Right hindlimb (tissue), 1 donor: ENCODE data around the gene BNIP5.
"Not testable (repeated sequence)": the region's sequence is repeated elsewhere in the genome, so short reads cannot be mapped to it uniquely, and the experiment has no call there.

ENCODE experiments used
- DNase-seq: peaks from one replicate; pipeline ENCODE4 v3.0.0-alpha.2; 2018

BNIP5 gene

DNA sequence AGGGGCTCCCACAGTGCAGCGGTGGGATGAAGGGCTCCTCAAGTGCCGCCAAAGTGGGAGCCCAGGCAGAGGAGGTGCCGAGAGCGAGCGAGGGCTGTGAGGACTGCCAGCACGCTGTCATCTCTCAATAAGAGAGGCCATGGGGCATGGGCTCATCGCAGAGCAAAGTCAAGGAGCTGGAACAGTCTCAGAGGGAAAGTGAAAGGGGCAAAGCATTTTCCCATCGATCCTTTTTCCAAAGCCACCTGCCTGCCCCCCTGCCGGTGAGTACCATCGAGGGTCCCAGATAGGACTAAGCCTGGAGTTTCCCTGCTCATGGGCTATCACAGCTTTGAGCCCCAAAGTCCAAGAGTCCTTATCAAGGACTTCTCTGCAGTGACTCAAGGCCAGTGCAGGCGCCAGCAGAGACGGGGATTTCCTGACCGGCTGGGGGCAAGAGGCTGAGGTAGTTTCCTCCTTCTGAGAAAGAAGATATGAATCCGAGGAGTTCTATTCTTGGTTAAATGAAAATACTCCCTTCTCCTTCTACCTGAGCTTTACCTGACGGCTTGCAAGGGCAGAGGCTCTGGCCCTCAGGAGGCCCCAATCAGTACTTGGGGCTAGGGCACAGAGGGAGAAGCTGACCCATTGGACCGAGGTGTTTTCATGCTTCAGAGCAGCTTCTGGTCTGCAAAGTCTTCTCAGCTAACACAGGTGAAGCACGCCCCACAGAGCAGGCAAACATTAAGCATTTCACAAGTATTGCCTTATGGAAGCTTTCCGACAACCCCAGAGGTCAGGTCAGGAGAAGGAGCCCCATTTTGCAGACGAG is 28.2 kb upstream of the BNIP5 start:
- no peak for DNase-seq

DNA sequence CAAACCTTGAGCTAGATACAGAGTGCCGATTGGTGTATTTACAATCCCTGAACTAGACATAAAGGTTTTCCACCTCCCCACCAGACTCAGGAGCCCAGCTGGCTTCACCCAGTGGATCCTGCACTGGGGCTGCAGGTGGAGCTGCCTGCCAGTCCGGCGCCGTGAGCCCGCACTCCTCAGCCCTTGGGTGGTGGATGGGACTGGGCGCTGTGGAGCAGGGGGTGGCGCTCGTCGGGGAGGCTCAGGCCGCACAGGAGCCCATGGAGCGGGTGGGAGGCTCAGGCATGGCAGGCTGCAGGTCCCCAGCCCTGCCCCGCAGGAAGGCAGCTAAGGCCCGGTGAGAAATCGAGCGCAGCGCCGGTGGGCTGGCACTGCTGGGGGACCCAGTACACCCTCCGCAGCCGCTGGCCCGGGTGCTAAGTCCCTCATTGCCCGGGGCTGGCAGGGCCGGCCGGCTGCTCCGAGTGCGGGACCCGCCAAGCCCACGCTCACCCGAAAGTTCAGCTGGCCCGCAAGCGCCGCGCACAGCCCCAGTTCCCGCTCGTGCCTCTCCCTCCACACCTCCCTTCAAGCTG is 27.5 kb upstream of the BNIP5 start:
- not testable (repeated sequence) for DNase-seq

DNA sequence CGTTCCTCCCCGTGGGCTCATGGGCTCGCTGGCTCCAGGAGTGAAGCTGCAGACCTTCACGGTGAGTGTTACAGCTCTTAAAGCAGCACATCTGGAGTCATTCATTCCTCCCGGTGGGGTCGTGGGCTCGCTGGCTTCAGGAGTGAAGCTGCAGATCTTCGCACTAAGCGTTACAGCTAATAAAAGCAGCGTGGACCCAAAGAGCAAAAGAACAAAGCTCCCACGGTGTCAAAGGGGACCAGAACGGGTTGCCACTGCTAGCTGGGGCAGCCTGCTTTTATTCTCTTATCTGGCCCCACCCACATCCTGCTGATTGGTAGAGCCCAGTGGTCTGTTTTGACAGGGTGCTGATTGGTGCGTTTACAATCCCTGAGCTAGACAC is 26.7 kb upstream of the BNIP5 start:
- not testable (repeated sequence) for DNase-seq

DNA sequence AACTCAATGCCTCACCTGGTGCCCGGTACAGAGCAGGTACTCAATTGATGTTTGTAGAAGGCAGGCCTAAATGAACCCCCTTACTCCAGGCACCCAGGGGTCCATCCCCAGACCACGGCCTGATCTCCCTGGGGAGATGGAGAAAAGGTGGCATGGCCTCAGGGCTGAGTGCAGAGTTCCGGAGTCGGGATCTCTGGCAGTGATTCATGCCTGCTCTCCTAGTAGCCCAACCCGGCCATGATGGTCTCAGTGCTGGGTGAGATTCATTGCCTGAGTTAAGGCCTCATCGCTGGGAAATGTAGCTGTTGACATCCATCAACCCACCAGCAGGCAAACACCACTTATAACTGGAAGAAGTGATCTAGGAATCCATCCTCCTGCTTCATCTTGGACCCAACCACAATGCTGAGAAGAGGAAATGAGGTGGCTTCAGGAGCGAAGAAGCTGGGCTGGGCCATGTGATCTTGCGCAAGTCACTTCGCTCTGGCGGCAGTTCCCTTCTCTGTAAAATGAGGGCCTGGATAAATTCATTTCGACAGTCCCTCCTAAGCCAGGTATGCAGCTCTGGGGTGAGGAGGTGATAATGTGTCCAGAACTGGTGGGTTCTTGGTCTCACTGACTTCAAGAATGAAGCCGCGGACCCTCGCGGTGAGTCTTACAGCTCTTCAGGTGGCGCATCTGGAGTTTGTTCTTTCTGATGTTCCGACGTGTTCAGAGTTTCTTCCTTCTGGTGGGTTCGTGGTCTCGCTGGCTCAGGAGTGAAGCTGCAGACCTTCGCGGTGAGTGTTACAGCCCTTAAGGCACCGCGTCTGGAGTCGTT is 26.1 kb upstream of the BNIP5 start:
- DNase-seq: no peak

DNA sequence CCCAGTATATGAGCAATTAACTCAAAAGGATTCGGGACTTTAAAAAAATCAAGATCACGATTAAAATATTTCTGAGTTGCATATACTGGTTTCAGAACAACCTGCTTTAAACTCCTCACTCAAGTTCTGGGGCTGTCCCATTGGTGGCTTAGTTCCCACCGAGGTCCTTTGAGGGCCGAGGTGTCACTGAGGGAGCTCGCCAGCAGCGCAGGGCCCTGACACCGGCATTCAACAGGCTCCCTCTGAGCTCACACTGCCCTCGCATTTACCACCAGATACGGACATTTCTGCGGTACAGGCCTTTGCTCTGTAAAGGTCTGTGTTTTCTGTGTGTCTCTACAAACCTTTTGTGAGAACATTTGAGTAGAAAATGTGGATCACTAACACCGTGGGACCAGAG is 24.4 kb upstream of the BNIP5 start:
- DNase-seq: no peak

DNA sequence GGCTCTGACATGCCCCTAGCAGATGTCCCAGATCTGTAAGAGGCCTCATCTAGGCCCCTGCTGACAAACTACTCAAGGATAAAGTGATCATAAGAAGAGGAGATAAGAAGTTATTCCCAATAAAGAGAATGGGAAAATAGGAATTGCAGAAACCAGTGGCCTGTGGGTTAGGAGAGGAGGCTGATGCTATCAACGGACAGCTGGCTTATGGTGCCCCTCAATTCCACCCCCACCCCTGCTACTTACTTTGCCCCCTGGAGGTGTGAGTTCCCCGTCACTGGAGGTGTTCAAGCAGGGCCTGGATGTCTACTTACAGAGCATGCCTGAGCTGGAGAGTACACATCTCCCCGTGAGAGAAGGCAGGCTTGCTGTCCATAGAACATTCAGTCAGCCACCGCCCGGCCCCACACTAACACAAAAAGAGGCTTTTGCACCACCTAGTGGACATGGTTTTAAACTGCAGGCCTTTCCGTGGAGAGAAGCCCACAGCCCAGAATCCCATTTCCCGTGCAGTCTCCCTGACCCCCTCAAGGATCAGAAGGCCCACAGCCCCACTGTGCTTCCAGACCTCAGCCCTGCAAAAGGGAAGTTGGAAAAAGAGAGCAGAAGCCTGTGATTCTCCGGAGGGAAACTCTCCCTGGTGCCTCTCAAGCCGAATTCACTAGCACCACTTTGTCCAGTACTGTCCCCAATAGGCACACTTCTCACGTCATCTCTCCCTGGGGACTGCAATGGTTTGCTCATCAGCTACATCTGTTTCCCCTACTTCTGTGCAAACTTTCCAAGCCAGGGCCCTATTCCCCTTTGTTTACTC is 23.8 kb upstream of the BNIP5 start:
- DNase-seq: peak; percentile 86

DNA sequence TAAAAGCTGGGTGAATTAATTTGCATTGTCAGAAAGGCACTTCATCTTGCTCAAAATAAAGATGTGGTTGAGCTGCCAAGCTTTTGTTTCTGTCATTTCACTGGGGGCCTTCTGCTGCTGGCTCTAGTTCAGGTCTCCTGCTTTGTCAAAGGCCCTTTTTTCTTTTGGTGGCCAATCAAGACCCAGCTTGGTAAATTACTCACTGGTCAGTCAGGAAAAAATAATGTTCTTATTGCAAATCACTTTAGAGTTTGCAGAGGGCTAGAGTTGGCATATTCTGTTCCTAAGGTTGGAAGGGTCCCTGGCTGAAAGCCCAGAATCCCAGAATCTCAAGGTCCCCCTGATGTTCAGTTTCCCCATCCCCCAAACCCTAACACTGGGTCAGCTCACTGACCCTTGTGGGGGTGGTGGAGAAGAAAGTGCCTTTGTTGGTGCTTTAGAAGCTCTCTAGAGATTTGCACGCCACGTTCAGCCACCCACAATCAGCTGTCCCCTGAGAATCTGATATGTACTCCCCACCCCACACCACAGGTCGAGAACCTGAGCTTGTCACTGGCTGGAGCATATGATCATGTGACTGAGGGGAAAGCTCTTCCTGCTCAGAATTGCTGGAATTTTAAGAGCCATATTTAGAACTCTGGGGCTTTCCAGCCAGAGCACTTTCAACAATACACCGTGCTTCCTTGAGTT is 21.7 kb upstream of the BNIP5 start:
- no peak for DNase-seq

DNA sequence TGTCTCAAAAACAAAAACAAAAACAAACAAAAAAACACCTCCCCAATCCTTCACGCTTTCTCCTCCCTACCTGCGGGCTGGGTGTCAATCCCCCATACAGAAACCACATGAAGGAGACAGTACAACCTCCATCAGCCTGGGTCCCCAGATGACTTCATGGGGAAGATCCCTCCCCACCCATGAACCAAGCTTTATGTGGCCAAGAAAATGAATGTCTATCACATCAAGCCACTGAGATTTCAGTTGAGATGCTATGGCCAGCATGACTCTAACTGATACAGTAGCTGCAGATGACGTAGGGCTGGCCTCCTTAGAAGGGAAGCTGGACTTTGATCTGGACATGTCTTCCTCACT is 21.2 kb upstream of the BNIP5 start:
- DNase-seq: no peak

DNA sequence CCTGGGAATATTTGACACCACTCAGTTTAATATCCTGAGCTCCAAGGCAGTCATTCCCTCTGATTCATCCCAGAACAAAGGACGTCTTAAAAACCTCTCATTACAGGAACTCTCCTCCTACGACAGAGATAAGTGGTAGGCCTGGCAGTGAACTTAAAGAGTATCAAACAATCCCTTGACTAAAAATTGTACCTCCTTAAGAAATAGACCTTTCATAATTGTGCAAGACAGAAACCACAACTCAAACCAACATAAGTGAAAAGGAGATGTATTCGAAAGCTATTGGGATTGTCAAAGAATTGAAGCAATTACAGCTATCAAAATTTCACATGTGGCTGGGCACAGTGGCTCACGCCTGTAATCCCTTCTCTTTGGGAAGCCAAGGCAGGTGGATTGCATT is 19.1 kb upstream of the BNIP5 start:
- no peak for DNase-seq

DNA sequence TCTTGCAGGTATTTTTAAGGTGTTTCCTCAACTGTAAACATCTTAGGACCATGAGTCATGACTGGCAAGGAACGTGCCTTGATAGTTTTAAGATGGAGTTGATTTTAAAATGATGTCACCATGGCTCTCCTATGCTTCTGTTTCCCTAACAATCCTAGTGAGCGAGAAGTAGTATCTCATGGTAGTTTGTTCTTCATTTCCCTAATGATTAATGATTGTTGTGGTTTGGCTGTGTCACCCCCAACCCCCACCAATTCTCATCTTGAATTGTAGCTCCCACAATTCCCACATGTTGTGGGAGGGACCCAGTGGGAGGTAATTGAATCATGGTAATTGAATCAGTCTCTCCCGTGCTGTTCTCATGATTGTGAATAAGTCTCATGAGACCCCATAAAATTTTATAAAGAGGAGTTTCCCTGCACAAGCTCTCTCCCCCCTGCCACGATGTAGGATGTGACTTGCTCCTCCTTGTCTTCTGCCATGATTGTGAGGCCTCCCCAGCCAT is 16.8 kb upstream of the BNIP5 start:
- no peak for DNase-seq

DNA sequence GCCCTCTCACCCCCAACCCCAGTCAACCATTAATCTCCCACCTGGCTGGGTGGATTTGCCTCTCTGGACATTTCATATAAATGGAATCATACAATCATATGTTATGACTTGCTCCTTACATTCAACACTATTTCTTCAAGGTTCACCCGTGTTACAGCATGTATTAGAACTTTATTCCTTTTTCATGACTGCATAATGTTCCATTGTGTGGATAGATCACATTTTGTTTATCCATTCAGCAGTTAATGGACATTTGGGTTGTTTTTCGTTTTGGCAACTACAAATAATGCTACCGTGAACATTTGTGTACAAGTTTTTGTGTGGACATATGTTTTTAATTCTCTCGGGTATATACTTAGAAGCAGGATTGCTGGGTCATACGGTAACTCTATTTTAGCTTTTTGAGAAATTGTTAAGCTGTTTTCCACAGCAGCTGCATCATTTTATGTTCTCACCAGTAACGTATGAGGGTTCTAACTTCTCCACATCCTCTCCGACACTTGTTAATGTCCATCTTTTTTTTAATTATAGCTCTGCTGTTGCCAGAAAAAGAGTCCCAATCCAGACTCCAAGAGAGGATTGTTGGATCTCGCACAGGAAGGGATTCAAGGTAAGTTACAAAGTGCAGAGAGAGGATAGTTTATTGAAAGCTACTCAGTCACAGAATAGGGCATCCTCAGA is 15.9 kb upstream of the BNIP5 start:
- DNase-seq: no peak

DNA sequence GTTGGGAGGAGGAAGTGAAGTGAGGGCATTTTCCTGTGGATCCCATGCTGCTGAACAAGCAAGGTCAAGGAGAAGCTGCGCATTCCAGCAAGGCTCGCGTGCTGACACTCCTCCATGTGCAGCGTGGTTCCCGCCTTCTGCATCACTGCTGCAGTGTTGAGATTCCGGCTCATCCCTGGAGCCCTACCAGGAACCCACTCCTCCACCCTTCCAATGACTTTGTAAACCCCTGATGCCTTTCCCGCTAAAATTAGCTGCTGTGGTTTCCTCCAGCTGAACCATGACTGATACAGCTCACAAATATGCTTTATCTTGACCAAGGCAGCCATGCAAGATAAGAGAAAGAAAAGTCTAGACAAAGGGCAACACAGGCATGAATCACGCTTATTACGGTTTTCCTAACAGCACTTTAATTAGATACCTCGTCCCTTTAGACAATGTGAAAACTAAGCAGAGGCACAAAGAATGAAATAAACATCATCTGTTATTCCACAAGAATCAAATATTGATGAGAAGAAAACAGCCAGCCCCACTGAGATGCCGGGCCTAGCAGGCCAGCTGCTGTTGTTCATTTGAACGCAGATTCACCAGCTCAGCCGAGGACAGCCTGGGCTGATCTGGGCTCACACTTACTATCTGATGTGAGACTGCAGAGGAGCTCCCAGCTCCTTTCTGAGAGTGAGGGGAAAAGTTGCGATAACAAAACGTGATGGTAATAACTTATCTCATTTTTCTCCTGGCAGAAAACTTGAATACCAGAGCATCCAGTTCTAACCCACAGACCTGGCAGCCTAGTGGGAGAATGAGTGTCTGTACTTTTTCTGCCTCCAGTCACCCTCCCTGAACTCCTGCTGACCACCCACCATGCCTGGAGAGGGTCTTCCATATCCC is 14.2 kb upstream of the BNIP5 start:
- no peak for DNase-seq

DNA sequence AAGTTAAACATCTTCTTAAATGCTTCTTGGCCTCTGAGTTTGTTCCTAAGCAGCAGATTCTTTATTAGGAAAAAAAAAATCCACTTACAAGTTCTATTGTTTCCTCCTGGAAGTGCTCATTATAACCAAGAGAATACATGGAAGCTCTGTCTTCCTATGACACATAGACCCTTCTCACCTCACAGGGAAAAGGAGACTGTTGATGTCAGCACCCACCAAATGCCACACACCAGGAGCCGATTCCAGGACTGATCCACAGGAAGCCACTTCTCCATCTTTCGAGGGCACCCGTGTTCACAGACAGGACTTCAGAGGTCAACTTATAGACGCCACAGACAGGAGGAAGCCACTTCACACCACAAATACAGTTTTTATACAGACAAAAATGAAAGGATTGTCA is 13.4 kb upstream of the BNIP5 start:
- DNase-seq: no peak

DNA sequence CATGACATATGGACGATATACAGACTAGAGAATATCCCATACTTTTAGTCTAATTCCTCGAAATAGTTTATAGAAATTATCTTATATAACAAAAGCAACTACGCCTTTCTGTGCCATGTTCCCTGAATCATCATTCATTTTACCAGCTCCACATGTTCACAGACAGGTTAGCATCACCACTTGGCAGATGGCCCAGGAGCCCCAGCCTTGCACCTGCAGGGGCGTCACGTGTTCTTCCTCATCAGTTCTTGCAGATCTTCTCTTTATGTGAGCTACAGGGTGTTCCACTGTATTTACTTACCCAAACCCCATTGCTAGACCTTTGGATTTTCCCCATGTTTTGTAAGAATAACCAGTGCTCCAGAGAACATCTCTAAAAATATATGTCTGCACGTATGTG is 12.6 kb upstream of the BNIP5 start:
- DNase-seq: no peak

DNA sequence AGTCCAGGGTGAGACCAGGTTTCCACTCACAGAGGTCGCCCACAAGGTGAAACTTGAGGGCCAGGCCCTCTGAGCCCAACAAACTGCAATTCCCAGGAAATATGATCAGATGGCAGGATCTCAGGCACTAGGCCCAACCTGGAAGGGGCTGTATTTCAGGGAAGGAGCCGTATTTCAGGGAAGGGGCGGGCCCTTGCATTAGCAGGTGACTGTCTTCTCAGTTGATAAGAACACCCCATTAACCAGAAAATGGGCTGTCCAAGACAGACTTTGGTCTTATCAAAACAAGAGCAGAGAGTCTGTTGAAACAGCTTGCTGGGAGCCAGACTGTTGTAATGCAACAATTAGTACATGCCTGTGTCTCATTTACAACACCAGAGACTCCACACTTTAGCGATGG is 10.9 kb upstream of the BNIP5 start:
- no peak for DNase-seq

DNA sequence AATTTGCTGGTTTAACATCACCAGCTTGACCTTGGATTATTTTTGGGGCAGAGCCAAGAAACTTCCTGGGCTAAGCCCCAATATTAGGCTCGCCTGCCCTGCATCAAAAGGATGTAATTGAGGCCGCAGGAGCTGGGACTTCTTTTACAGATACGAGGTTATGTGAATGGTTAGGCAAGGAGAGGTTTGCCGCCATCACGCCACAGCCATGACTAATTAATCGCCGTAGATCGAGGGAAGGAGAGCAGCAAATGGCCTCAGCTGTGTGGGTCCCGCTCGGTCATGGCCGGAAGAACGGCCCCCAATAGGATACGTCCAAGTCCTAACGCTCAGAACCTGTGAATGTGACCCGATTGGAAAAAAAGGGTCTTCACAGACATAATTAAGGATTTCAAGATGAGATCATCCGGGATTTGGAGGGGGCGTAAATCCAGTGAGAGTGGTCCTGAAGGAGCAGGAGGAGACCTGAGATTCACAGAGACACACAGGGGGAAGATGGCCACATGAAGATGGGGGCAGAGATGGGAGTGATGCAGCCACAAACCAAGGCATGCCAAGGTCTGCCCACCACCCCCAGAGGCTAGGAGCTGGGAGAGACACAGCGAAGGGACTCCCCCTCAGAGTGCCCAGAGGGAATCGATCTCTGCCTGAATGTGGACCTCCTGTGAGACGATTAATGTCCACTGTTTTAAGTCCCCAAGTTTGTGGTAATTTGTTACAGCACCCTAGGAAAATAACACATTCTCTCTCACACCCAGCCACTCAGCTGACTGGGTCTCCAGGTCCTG is 10.0 kb upstream of the BNIP5 start:
- no peak for DNase-seq

DNA sequence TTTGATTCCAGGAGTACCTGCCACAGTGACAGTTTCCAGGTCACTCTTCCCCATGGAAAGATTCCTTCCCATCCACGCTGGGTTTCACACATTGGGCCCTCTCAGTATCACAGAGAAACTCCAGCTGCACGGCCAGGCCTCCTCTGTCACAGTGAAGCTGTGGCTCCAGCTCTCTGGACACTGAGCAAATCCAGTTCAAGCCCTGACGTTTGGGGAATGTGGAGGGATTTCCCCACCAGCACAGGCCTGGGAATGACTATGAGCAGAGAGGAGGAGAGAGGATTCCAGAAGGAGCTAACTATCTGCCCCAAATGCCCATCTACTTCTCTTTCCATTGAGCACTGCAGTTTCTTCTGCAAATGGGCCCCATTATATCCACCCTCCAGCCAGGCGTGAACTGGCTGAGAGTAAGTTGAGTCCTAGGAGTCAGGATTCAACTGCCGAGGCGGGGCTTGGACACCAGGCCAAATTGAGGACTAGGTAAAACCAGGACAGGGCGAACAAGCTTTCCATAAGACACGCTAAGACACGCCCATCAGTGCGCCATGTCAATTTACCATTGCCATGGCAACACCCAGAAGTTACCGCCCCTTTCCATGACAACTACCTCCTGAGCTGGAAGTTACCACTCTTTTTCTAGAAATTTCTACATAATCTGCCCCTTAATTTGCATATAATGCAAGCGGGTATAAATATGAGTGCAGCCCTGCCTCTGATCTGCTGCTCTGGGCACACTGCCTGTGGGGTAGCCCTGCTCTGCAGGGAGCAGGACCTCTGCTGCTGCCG is 9.2 kb upstream of the BNIP5 start:
- DNase-seq: no peak

DNA sequence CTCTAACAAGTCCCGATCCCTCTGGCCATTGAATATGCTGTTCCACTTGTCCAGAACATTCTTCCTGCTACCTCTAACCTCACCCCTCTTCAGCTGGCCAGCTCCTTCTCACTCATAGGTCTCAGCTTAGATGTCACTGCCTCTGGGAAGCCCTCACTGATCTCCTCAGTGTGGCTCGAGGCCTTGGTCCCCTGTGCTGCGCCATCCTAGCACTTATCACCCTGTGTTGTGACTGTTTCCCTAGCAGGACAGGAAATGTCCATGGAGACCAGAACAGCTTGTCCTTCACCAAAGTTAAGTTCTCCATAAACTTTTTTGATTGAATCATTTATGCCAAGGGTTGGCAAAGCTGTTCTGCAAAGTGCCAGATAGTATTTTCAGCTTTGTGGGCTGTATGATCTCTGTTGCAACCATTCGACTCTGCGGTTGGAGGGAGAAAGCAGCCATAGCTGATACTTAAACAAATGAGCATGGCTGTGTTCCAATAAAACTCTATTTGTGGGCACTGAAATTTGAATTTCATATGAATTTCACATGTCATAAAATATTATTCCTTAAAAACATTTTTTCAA is 6.5 kb upstream of the BNIP5 start:
- DNase-seq: no peak
